Activated T-cell treated with anti-CD3 and anti-CD28 coated beads, Interleukin-2, amount 50 U/mL, for 72 hours (primary cell): Measurements from ENCODE around the gene ANTXR2. TPM values are rescaled to one million over a fixed set of nuclear protein-coding genes. Genes with fewer than 3 reads are reported as not detected.
"Not testable (repeated sequence)": the region's sequence is repeated elsewhere in the genome, so short reads cannot be mapped to it uniquely, and the experiment has no call there.

Experiments
- ATAC-seq, 2 donors: fragments of 150-1000 bp; cut with Tn5 transposase; replicated peaks in 1 of 2; 2 replicates each; pipeline ENCODE4 v1.10.0; 2021; ENCODE audit warnings: moderate library complexity in 2 of 2, mild to moderate bottlenecking in 1 of 2
- DNase-seq, 2 donors: peaks; one replicate each; pipeline ENCODE4 v3.0.0; 2021 to 2022; ENCODE audit warnings: mixed read lengths in 1 of 2
- H3K27ac Mint-ChIP-seq: one replicate; pipeline ENCODE4 v1.8.0; 2022; ENCODE audit warnings: mild to moderate bottlenecking, moderate library complexity, mixed read lengths
- H3K27me3 Mint-ChIP-seq: one replicate; pipeline ENCODE4 v1.8.0; 2022; ENCODE audit warnings: low read depth, mixed read lengths
- H3K36me3 Mint-ChIP-seq, 2 donors: one replicate each; pipeline ENCODE4 v1.8.0; 2022; ENCODE audit warnings: mixed read lengths in 2 of 2, mild to moderate bottlenecking in 1 of 2; ENCODE audit not compliant: insufficient read depth in 2 of 2
- H3K4me1 Mint-ChIP-seq: one replicate; pipeline ENCODE4 v1.8.0; 2022; ENCODE audit warnings: low read depth, mixed read lengths
- H3K4me3 Mint-ChIP-seq, 2 donors: one replicate each; pipeline ENCODE4 v1.8.0; 2022; ENCODE audit warnings: mild to moderate bottlenecking in 2 of 2, mixed read lengths in 2 of 2, moderate library complexity in 2 of 2
- H3K9me3 Mint-ChIP-seq, 2 donors: one replicate each; pipeline ENCODE4 v1.8.0; 2022; ENCODE audit warnings: mixed read lengths in 2 of 2
- total RNA-seq, 2 donors: library from RNA; stranded (reverse); gene quantifications; one replicate each; pipeline ENCODE4 v1.2.3, GENCODE V29; 2022

Gene ANTXR2
- total RNA-seq, 2 donors from 2014 or later = 6.7 to 12.4 TPM

DNA sequence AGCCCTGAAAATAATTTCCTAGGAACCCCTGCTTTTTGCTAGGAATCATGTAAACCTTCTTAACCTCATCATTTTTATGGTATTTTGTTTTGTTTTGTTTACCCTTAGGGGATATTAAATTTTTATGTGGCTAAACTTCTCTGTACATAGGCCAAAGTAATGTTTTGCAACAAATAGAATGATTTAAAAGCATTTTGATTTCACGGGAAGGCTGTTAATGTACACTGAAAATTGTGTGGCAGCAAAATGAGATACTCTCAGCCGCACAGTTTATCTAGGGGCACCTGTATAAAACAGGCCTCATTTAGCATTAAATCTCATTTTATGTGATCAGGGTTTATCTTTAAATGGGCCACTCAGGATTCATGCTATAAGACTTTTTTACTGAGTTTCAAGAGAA, 175.0 kb downstream of the ANTXR2 start:
- H3K4me3 Mint-ChIP-seq = no peak overlapping the region
- H3K9me3 Mint-ChIP-seq = peaks cover 0 to 2% of the 10 kb centered on the region in 2 donors
- no peaks in the 10 kb centered on the region for H3K4me1 Mint-ChIP-seq
- H3K27ac Mint-ChIP-seq = no peak overlapping the region
- ATAC-seq (no peak), DNase-seq (no peak)
- H3K36me3 Mint-ChIP-seq = no peaks in the 10 kb centered on the region
- peaks cover 12% of the 10 kb centered on the region for H3K27me3 Mint-ChIP-seq

DNA sequence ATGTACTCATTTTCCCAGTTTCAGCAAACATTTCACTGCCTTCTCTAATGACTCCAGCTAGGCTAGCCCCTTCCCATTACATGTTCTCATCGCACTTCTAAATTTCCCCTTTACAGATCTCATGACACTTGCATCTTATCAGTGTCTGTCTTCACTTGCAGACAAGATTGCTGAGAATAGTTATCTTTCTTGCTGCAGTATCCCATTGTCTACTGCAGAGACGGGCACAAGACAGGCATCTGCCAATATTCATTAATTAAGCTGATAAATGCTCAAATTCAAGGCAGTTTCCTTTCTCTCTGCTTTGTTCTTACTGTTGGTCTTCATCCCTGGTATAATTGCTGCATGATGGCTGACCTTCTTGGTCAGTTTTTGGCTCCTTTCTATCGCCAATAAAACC, 175.9 kb downstream of the ANTXR2 start:
- Mint-ChIP-seq H3K27ac (no peak overlapping the region), H3K4me3 (no peak overlapping the region), H3K4me1 (no peaks in the 10 kb centered on the region), H3K27me3 (peaks cover 12% of the 10 kb centered on the region), H3K9me3 (peaks cover 0 to 2% of the 10 kb centered on the region in 2 donors), H3K36me3 (no peaks in the 10 kb centered on the region)
- DNase-seq = no peak
- ATAC-seq = no peak

DNA sequence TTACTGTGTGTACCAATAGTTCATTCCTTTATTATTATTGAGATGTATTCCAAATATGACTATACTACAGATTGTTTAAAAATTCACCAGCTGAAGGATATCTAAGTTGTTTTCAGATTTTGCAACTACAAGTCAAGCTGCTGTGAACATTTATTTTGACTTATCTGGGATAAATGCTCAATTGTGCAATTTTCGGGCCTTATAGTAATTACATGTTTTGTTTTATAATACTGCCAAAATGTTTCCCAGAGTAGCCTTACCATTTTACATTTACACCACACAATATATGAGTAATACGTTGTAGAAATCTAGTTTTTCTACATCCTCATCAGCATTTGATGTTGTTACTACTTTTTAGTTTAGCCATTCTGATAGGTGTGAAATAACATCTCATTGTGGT, 179.6 kb downstream of the ANTXR2 start:
- no peak for ATAC-seq
- peaks cover 0 to 2% of the 10 kb centered on the region in 2 donors for H3K9me3 Mint-ChIP-seq

DNA sequence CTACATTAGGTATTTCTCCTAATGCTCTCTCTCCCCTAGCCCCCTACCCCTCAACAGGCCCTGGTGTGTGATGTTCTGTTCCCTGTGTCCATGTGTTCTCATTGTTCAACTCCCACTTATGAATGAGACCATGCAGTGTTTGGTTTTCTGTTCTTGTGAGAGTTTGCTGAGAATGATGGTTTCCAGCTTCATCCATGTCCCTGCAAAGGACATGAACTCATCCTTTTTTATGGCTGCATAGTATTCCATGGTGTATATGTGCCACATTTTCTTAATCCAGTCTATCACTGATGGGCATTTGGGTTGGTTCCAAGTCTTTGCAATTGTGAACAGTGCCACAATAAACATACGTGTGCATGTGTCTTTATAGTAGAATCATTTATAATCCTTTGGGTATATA, 184.0 kb downstream of the ANTXR2 start:
- not testable (repeated sequence) for H3K9me3 Mint-ChIP-seq, ATAC-seq, H3K27ac Mint-ChIP-seq, H3K4me1 Mint-ChIP-seq, H3K27me3 Mint-ChIP-seq, H3K36me3 Mint-ChIP-seq, H3K4me3 Mint-ChIP-seq, DNase-seq

More for the DNA sequence above, 179.6 kb downstream of the ANTXR2 start:
- no peak overlapping the region for H3K4me3 Mint-ChIP-seq
- no peaks in the 10 kb centered on the region for H3K4me1 Mint-ChIP-seq
- no peak overlapping the region for H3K27ac Mint-ChIP-seq
- H3K36me3 Mint-ChIP-seq = no peaks in the 10 kb centered on the region
- H3K27me3 Mint-ChIP-seq = peaks cover 12% of the 10 kb centered on the region
- DNase-seq = no peak

DNA sequence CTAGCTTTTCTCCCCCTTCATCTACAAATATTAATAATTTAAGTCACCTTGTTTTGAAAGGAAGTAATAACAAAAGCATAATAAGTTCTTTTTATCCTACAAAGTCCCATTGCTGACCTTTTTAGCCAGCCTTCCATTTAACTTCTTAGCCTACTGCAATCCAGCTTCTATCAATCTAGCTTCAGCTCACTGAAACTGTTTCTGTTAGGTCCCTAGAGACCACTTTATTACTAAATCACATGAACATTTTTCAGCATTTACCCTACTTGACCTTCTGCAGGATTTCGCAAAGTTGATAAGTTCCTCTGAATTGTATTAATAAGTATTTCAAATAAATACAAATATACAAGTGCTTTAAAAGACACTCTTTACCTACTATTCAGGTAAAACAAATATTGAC, 186.5 kb downstream of the ANTXR2 start:
- no peaks in the 10 kb centered on the region for H3K36me3 Mint-ChIP-seq
- H3K9me3 Mint-ChIP-seq = no peaks in the 10 kb centered on the region
- H3K27ac Mint-ChIP-seq = no peak overlapping the region
- ATAC-seq = no peak
- no peaks in the 10 kb centered on the region for H3K27me3 Mint-ChIP-seq
- DNase-seq = no peak
- H3K4me3 Mint-ChIP-seq = no peak overlapping the region
- no peaks in the 10 kb centered on the region for H3K4me1 Mint-ChIP-seq

DNA sequence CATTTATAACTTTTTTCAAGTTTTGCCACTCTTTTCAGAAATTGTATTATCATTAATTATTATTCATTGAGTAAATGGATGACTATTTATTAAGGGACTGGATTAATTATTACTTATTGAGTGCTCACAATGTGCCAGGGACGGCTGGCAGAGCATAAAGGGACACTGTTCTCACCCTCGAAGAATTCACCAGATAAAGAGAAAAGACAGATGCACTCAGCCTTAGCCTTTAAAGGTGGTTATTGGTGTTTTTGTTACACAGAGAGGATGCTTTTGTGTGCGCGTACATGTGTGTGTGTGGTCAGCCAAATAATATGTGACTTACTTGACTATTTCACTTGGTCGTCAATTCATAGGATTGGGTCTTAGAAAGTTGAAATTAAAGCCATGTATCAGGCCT, 187.0 kb downstream of the ANTXR2 start:
- H3K27me3 Mint-ChIP-seq = no peaks in the 10 kb centered on the region
- no peaks in the 10 kb centered on the region for H3K36me3 Mint-ChIP-seq
- no peak overlapping the region for H3K4me3 Mint-ChIP-seq
- H3K4me1 Mint-ChIP-seq = no peaks in the 10 kb centered on the region
- H3K9me3 Mint-ChIP-seq = no peaks in the 10 kb centered on the region
- DNase-seq (no peak), ATAC-seq (no peak)
- H3K27ac Mint-ChIP-seq = no peak overlapping the region

DNA sequence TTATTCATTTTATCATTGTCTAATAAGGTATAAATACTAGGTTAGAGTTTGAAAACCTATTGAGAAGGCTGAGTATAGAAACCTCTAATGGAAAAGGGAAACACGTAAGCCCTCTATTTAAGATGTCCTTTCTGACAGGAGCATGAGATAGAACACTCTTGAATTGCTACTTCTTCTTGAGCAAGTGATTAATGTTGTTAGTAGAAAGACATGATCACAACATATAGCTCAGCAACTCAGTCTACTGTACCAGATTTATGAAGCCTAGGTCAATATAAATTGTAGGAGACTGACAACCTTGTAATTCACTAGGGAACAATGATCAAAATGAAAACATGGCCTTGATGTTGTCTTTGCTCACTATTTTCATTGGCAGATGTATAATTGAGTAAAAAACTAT, 189.7 kb downstream of the ANTXR2 start:
- peaks cover 1 to 2% of the 10 kb centered on the region in 2 donors for H3K9me3 Mint-ChIP-seq
- no peak for ATAC-seq
- no peaks in the 10 kb centered on the region for H3K27me3 Mint-ChIP-seq

DNA sequence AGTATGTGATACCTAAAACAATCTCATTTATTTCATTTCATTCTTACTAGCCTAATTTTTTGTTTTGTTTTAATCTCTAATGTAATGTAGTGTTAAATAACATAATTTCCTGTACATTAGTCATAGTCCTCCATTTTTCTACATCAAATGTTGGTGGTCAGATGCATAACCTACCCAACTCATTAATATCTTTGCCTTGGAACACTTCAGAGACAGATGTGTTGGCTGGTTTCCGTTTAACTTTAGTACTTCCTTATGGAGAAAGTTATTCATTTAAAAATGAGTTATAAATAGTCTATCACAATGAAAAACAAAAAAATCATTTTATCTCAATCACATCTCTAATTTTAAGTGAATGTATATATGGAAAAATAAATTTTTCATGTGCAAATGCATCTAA, 190.2 kb downstream of the ANTXR2 start:
- Mint-ChIP-seq H3K27ac (no peak overlapping the region), H3K36me3 (peaks cover 1 to 6% of the 10 kb centered on the region in 2 donors), H3K4me3 (no peak overlapping the region), H3K27me3 (no peaks in the 10 kb centered on the region), H3K9me3 (peaks cover 6 to 7% of the 10 kb centered on the region in 2 donors), H3K4me1 (no peaks in the 10 kb centered on the region)
- DNase-seq = no peak
- no peak for ATAC-seq

More for the DNA sequence above, 189.7 kb downstream of the ANTXR2 start:
- no peak for DNase-seq
- no peak overlapping the region for H3K27ac Mint-ChIP-seq
- H3K36me3 Mint-ChIP-seq = peaks cover 0 to 2% of the 10 kb centered on the region in 2 donors
- no peak overlapping the region for H3K4me3 Mint-ChIP-seq
- no peaks in the 10 kb centered on the region for H3K4me1 Mint-ChIP-seq

DNA sequence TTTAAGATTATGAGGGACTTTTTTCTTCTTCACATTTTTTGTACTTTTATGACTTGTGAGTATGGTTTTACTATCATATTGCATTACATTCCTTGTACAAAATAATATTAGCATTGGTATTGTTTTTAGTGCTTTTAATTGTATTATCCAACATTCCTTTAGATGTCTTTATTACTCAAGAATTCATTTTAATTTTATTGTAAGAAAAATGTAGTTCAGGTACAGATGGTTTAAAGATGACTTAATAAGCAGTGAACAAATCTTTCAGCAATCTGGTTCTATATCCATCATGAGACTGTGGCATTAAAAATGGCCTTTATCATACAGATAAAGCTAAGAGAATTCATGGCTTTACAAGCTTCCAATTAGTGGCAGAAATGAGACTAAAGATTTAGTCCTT, 191.6 kb downstream of the ANTXR2 start:
- Mint-ChIP-seq H3K27ac (no peak overlapping the region), H3K4me3 (no peak overlapping the region), H3K27me3 (no peaks in the 10 kb centered on the region), H3K36me3 (peaks cover 1 to 8% of the 10 kb centered on the region in 2 donors), H3K9me3 (peaks cover 8 to 9% of the 10 kb centered on the region in 2 donors), H3K4me1 (no peaks in the 10 kb centered on the region)
- ATAC-seq (no peak), DNase-seq (no peak)

DNA sequence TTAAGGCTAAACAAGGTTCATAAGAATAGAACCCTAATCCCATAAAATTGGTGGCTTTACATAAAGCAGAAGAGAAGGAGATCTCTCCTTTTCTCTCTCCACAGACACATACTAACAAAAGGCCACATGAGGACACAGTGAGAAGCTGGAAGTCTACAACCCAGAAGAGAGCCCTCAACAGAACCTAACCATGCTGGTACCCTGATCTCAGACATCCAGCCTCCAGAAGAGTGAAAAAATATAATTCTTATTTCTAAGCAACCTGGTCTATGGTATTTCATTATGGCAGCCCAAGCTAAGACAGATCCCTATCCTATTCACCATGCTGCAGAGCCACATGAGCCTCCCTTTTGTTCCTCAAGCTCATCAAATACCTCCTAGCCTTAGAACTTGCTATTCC, 195.5 kb downstream of the ANTXR2 start:
- Mint-ChIP-seq H3K9me3 (peaks cover 8 to 9% of the 10 kb centered on the region in 2 donors), H3K36me3 (peaks cover 1 to 8% of the 10 kb centered on the region in 2 donors), H3K4me1 (no peaks in the 10 kb centered on the region), H3K27me3 (no peaks in the 10 kb centered on the region), H3K4me3 (no peak overlapping the region), H3K27ac (no peak overlapping the region)
- no peak for DNase-seq
- ATAC-seq = no peak

DNA sequence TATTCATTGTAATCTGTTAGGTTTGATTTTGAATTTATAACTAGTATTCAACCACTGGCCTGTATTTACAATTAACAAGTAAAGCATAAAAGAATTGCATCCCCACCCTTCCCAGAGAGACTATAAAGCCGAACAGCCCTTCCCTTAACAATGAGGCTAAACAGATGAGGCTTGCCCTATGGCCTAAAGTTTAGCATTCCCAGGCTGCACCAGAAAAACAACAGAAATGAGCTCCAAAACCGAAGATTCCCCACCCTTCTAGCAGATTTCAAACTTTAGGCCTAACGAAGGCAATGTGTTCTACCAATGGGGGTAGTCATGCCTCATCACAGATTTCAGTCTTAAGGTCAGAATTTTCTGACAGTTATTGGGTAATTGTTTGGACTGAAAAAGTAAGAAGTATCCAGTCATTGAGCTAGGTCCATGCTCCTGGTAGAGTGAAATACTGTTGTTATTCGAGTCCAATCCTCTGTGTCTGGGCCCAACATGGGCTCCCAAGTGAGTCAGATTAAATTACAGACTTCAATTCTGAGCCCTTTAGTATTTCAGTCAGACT, 197.6 kb downstream of the ANTXR2 start:
- no peaks in the 10 kb centered on the region for H3K27me3 Mint-ChIP-seq
- no peak for ATAC-seq
- no peaks in the 10 kb centered on the region for H3K4me1 Mint-ChIP-seq
- no peak for DNase-seq
- no peak overlapping the region for H3K27ac Mint-ChIP-seq
- H3K4me3 Mint-ChIP-seq = no peak overlapping the region
- peaks cover 8 to 9% of the 10 kb centered on the region in 2 donors for H3K9me3 Mint-ChIP-seq
- H3K36me3 Mint-ChIP-seq = peaks cover 1 to 8% of the 10 kb centered on the region in 2 donors

DNA sequence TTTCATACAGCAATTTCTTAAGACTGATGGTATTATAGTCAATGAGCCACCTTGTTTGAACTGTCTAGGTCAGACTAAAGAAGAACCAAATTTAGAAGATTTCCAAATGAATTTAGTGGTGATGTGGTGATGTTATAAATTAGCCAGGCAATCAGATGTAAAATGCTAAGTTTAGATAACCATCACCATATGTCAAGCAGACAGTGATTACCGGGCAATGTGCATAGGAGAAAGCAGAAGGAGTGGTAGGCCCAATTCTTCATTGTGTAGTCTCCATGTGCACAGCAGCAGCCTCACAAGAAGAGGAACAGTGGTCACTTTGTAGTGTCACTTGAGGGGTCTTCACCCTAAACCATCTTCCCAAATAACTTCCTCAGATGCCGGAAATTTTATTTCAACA, 198.8 kb downstream of the ANTXR2 start:
- Mint-ChIP-seq H3K27ac (no peak overlapping the region), H3K36me3 (peaks cover 1 to 8% of the 10 kb centered on the region in 2 donors), H3K9me3 (peaks cover 8 to 9% of the 10 kb centered on the region in 2 donors), H3K27me3 (peaks cover 8% of the 10 kb centered on the region), H3K4me3 (no peak overlapping the region), H3K4me1 (no peaks in the 10 kb centered on the region)
- DNase-seq = no peak
- no peak for ATAC-seq

DNA sequence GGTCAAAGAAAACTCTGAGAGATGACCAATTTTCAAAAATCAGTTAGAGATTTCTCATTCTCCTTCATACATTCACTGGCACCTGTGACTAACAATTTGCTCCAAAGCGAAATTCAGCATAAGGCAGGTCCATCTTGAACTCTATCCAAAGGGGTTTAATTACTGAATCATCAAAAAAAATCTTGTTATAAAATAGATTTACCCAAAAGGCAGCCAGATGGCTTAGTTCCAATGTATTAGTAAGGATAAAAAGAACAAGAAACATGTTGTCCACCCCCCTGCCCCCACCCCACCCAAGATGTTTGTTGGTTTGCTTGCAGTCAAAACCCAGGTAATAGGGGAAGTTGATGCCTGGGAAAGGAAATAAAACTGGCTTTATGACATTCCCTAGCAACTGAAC, 200.3 kb downstream of the ANTXR2 start:
- ATAC-seq (no peak), DNase-seq (no peak)
- Mint-ChIP-seq H3K36me3 (peaks cover 0 to 2% of the 10 kb centered on the region in 2 donors), H3K27ac (no peak overlapping the region), H3K9me3 (peaks cover under 1% of the 10 kb centered on the region in 2 donors), H3K27me3 (peaks cover 8% of the 10 kb centered on the region), H3K4me3 (no peak overlapping the region), H3K4me1 (no peaks in the 10 kb centered on the region)

DNA sequence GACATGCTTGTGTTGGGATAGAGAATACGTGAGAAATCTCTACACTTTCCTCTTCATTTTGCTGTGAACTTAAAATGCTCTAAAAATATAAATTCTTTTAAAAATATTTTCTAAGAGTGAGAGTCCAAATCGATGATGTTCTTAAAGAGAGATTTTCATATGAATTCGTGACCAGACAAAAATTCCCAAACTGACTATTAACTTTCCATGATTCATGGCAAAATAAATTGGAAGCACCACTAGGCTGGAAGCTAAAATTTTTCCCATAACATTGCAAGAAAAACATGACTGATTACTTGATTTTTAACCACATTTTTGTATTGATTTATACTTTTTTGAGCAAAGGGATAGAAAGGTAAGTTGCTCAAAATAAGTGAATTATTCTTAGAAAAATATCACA, 201.1 kb downstream of the ANTXR2 start:
- no peak for DNase-seq
- ATAC-seq = no peak
- Mint-ChIP-seq H3K4me3 (no peak overlapping the region), H3K9me3 (no peaks in the 10 kb centered on the region), H3K27me3 (peaks cover 8% of the 10 kb centered on the region), H3K4me1 (no peaks in the 10 kb centered on the region), H3K27ac (no peak overlapping the region), H3K36me3 (peaks cover 0 to under 1% of the 10 kb centered on the region in 2 donors)
